Coronary artery (tissue), 2 donors: Measurements from ENCODE around the gene GPD1L.
"Not testable (repeated sequence)": the region's sequence is repeated elsewhere in the genome, so short reads cannot be mapped to it uniquely, and the experiment has no call there.

Experiments used
- DNase-seq: peaks from one replicate; pipeline ENCODE4 v3.0.0-alpha.2; 2017; ENCODE audit warnings: low spot score
- H3K27ac ChIP-seq, 2 donors: fragments of 200-600 bp; sonication (generic); one replicate each; pipeline ENCODE4 v1.5.1; 2016 to 2019
- H3K4me3 ChIP-seq: fragments of 200-600 bp; sonication (generic); 2 replicates; pipeline ENCODE4 v1.5.1; 2016; ENCODE audit warnings: mild to moderate bottlenecking, moderate library complexity
- CTCF ChIP-seq: fragments of 200-600 bp; sonication (generic); IDR thresholded peaks from one replicate; pipeline ENCODE4 v1.5.1; 2019; ENCODE audit warnings: antibody characterized with exemption

The GPD1L gene

GRCh38 chr3:32106132-32106928 lies at the start of gene GPD1L:
Gene GPD1L (plus strand): TSS chr3:32106620. CDS start chr3:32106712, 92 bp downstream.
- TF ChIP-seq CTCF = no peak
- Histone ChIP-seq H3K4me3 (peak within 1 kb of the TSS; percentile 95), H3K27ac (peak within 1 kb of the TSS; percentile 71 to 86)
- peak; percentile 96 for DNase-seq

- not testable (repeated sequence) for DNase-seq, H3K4me3 ChIP-seq
These were observed 48.0 kb upstream of the GPD1L start for GRCh38 chr3:32058465-32058864.

GRCh38 chr3:32062950-32063582 lies 43.4 kb upstream of the GPD1L start:
- TF ChIP-seq CTCF = no peak
- no peak for DNase-seq
- H3K4me3 ChIP-seq = no peak overlapping the region

More at GRCh38 chr3:32058465-32058864, 48.0 kb upstream of the GPD1L start:
- not testable (repeated sequence) for H3K27ac ChIP-seq

DNA sequence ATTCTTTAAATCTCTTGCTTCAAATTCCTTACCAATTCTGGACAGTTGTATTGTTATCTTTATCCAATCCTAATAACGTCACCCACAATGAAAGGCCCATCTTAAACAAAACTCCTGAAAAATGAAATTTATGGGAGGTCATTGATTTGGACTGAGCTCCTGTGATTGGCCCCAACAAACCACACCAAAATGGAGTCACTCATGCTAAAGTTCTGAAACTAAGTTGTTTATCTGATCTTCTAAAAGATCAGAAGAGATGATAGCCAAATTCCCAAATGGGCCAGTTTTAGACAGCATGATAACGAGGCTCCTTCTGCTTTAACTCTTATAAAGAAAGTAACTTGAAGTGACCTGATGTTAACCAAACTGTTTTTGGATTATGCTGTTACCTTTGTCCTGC lies 39.7 kb upstream of the GPD1L start:
- DNase-seq = no peak
- no peak overlapping the region for H3K4me3 ChIP-seq
- H3K27ac ChIP-seq = no peak overlapping the region
- TF ChIP-seq CTCF = no peak

More at GRCh38 chr3:32062950-32063582, 43.4 kb upstream of the GPD1L start:
- no peak overlapping the region for H3K27ac ChIP-seq

DNA sequence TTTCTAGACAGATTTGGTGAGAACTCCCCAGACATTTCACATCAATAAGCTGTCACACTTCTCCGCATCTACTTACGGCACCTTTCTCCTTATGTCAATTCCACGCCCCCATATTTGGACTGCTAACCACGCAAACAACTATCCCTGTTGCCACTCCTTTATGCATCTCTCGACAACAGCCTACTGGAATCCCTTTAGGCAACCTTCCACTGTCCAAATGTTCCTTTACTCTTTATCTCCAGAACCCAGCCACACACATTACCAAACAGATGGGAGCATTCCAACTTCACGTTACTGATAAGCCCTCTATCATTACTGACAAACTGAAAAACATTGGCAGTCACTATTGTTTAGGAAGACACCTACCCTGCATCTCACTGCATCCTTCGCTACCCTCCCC lies 32.2 kb upstream of the GPD1L start:
- DNase-seq, H3K4me3 ChIP-seq, H3K27ac ChIP-seq: not testable (repeated sequence)

- no peak for DNase-seq
- H3K4me3 ChIP-seq = no peak overlapping the region
- no peak overlapping the region for H3K27ac ChIP-seq
- TF ChIP-seq CTCF = no peak
These were observed 29.9 kb upstream of the GPD1L start for GRCh38 chr3:32076566-32076965.

DNA sequence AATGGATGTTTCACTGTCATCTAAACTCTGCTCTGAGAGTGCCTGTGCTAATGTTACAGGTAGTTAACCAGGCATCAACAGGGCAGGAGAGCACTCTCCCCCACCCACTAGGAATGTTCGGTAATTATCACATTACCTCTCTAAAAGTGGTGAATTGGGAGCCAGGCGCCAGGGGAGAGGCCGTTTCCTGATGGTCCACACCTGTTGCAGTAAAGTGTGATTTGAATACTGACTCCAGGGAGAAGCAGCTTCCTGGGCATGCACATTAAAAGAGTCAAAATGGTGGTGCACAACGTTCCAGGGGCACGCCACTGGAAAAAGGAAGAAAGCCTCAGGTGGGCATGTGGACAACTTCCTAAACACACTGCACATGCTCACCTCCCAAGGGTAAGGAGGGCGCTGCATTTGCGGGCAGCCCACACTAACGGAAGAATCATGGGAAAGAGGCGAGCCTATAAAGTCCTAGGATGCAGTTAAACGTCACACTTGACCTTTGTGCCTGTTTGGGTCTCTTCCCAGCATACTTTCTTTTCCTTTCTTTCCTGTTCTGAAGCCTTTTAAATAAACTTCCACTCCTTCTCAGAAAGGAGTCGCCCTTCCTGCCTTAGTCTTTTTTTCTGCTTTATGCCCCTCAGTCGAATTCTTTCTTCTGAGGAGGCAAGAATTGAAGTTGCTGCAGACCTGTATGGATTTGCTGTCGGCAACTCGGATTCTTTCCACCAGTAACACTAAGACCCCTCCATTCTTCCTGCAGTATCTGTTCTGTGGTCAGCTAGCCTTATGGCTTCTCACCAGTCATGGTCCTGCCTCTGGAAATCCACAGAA lies 28.9 kb upstream of the GPD1L start:
- DNase-seq = no peak
- H3K4me3 ChIP-seq = no peak overlapping the region
- no peak overlapping the region for H3K27ac ChIP-seq
- no peak for TF ChIP-seq CTCF
